ACHN (cell line): ENCODE results near the gene TRPV3.
"Not testable (repeated sequence)": the region's sequence is repeated elsewhere in the genome, so short reads cannot be mapped to it uniquely, and the experiment has no call there.

Source experiments
- DNase-seq: peaks from one replicate; pipeline ENCODE4 v3.0.0-alpha.2; 2015
- in situ Hi-C: cut with HindIII; loops from 2 replicates; pipeline ENCODE4 v1.10.0; 2017; ENCODE audit warnings: low sequenced_read_pairs, low pct_ligation_motif_present, low pct_unique_long_range_greater_than_20kb

The TRPV3 gene

GRCh38 chr17:3531266-3532101, 26.1 kb downstream of the TRPV3 start:
- in situ Hi-C loops: no loop called here
- DNase-seq: no peak

GRCh38 chr17:3529817-3530741, 27.5 kb downstream of the TRPV3 start:
- DNase-seq: no peak
- in situ Hi-C loops: no loop called here

GRCh38 chr17:3528880-3529511, 28.6 kb downstream of the TRPV3 start:
- in situ Hi-C loops: no loop called here
- no peak for DNase-seq

DNA sequence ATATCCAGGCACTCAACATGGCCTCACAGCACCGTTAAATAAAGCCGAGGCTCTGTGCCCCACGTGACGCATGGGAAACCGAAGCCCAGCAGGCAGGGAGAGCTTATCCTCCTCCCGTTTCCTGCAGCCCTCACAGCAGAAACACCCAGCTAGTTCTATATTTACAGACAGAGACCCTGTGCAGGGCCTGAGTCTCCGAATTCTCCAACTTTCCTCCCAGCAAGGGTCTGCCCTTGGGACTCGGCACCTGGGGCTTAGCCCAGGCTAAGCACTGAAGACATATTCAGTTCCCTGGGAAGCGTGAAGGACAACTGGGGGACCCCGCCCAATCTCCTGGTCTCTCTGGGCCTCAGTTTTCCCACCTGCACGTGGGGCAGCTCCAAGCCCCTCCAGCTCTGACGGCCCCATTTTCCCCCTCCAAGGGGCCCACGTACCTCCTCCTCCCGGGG, 29.2 kb downstream of the TRPV3 start:
- DNase-seq: no peak
- in situ Hi-C loops: no loop called here

GRCh38 chr17:3527896-3528295, 29.7 kb downstream of the TRPV3 start:
- DNase-seq: no peak
- in situ Hi-C loops: no loop called here

GRCh38 chr17:3527468-3527867, 30.1 kb downstream of the TRPV3 start:
- DNase-seq: no peak

DNA sequence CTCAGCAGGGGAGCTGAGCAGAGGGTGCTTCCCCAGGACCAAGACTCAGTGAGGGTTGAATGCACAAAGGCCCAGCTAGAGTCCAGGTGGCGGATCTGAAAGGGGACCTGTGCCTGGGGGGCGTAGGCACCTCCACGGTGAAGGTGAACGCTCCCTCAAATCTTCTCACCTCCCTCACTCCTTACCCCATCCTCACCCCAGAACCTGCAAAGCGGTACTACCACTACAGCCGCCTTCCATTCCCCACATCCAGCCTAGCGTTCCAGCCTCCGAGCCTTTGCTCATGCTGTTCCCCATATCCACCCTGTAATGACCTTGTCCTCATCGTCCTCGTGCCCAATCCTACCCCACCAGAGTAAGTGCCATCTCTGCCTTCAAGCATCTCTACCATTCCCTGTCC, 30.6 kb downstream of the TRPV3 start:
- no peak for DNase-seq
- in situ Hi-C loops: no loop called here

More at GRCh38 chr17:3527468-3527867, 30.1 kb downstream of the TRPV3 start:
- in situ Hi-C loops: no loop called here

DNA sequence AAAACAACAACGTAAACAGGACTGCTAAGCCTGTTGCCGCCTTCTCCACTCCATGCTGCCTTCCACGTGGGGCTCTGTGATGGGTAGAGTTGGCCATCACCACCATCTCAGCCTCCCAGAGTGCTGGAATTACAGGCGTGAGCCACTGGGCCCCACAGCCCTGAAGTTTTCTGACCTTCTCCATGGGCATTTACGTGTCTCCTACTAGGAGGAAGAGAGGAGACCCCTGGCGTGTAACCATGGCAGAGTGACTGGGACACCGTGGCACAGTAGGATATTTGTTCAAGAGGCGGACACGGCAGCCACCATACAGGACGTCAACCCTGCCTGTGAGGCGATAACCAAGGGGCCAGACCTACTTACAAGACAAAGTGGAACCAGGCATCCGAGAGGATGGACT, 31.1 kb downstream of the TRPV3 start:
- no peak for DNase-seq
- in situ Hi-C loops: no loop called here

DNA sequence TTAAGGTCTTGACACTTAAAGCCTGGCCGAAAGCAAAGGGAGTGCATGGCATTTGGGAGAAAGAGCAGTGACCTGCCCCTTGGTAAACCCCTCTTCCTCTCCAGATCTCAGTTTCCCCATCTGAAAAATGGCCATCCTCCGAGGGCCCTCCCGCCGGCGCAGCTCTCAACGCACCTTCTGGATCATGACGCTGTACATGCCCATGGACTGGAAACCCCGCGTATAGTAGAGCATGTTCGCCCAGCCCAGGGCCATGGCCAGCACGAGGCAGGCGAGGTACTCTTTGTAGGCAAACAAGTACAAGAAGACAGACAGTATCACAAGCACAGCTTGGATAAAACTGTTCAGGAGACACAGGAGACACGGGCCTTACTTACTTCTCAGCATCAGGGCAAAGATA, 33.6 kb downstream of the TRPV3 start:
- in situ Hi-C loops: no loop called here
- no peak for DNase-seq

DNA sequence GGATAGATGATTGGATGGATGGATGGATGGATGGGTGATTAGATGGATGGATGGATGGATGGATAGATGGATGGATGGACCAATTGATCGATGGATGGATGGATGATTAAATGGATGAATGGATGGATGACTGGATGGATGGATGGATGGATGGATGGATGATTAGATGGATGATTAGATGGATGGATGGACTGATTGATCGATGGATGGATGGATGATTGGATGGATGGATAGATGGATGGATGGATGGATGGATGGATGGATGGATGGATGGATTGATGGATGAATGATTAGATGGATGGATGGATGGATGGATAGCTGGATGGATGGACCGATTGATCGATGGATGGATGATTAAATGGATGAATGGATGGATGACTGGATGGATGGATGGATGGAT, 38.1 kb downstream of the TRPV3 start:
- in situ Hi-C loops, DNase-seq: not testable (repeated sequence)

- no peak for DNase-seq
- in situ Hi-C loops: no loop called here
These were observed 42.7 kb downstream of the TRPV3 start for GRCh38 chr17:3514873-3515272.

DNA sequence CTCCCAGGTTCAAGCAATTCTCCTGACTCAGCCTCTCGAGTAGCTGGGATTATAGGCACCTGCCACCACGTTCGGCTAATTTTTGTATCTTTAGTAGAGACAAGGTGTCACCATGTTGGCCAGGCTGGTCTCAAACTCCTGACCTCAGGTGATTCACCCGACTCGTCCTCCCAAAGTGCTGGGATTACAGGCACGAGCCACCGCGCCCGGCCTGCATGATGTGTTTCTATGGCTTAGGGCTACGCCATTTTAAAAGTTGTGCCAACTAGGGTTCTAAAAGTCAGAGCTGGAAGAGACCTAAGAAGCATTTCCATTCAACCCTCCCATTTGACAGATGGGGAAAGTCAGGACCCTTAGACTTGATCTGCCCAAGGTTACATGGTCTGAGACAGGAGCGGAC, 43.4 kb downstream of the TRPV3 start:
- in situ Hi-C loops, DNase-seq: not testable (repeated sequence)

- in situ Hi-C loops: no loop called here
- DNase-seq: no peak
These were observed 44.1 kb downstream of the TRPV3 start for GRCh38 chr17:3513305-3514035.

DNA sequence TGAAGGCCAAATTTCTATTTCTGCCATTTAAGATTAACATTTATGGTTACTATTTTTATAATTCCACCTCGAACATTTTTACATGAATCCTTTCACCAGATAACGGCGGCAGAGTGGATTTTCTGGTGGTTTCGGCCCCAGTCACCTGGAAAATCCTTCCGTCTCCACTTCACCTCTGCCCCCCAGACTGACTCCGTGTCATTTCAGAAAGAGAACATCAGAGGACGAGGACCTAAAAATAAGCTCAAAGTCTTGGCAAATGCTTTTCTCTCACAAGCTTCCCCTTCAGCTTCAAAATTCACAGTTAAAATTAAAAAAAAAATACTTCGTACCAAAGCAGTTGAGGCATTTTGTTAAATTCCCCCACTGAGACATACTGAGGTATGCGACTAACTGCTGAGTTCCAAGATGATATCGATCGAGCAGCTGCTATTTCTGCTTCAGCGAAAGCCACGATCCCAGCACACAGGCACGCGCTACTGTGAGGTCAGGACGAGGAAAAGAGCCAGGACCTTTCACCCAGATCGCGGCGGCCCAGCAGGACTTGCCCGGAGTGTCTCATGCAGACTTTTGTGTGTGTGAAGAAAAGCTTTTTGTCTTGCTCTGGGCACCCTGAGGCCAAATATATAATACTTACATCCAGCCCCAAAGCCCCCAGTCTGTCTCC, 45.0 kb downstream of the TRPV3 start:
- DNase-seq: no peak

GRCh38 chr17:3511852-3512504, 45.6 kb downstream of the TRPV3 start:
- in situ Hi-C loops: no loop called here
- no peak for DNase-seq

More for the DNA sequence above, 45.0 kb downstream of the TRPV3 start:
- in situ Hi-C loops: no loop called here

- in situ Hi-C loops: no loop called here
- no peak for DNase-seq
These were observed 47.5 kb downstream of the TRPV3 start for GRCh38 chr17:3510090-3510489.

- DNase-seq: no peak
- in situ Hi-C loops: no loop called here
These were observed 49.7 kb downstream of the TRPV3 start for GRCh38 chr17:3507869-3508268.
